Measurements from ENCODE around the gene PRSS21.

Gene PRSS21

GRCh38 chr16:2827374-2827791, 10.3 kb downstream of the PRSS21 start:
- TF ChIP-seq FOXM1 (IDR thresholded peaks at IDR 0.05; ENCODE audit: borderline replicate concordance, low read depth): no peak
- TF ChIP-seq, protein P1, sequence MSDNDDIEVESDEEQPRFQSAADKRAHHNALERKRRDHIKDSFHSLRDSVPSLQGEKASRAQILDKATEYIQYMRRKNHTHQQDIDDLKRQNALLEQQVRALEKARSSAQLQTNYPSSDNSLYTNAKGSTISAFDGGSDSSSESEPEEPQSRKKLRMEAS (IDR thresholded peaks at IDR 0.05): no peak
- TF ChIP-seq NFIC (IDR thresholded peaks at IDR 0.05): no peak
- no peak for TF ChIP-seq ZBTB7A (IDR thresholded peaks at IDR 0.05; ENCODE audit: low read depth)
- TF ChIP-seq CEBPB (IDR thresholded peaks at IDR 0.05): no peak
- TF ChIP-seq, protein P2, sequence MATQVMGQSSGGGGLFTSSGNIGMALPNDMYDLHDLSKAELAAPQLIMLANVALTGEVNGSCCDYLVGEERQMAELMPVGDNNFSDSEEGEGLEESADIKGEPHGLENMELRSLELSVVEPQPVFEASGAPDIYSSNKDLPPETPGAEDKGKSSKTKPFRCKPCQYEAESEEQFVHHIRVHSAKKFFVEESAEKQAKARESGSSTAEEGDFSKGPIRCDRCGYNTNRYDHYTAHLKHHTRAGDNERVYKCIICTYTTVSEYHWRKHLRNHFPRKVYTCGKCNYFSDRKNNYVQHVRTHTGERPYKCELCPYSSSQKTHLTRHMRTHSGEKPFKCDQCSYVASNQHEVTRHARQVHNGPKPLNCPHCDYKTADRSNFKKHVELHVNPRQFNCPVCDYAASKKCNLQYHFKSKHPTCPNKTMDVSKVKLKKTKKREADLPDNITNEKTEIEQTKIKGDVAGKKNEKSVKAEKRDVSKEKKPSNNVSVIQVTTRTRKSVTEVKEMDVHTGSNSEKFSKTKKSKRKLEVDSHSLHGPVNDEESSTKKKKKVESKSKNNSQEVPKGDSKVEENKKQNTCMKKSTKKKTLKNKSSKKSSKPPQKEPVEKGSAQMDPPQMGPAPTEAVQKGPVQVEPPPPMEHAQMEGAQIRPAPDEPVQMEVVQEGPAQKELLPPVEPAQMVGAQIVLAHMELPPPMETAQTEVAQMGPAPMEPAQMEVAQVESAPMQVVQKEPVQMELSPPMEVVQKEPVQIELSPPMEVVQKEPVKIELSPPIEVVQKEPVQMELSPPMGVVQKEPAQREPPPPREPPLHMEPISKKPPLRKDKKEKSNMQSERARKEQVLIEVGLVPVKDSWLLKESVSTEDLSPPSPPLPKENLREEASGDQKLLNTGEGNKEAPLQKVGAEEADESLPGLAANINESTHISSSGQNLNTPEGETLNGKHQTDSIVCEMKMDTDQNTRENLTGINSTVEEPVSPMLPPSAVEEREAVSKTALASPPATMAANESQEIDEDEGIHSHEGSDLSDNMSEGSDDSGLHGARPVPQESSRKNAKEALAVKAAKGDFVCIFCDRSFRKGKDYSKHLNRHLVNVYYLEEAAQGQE (IDR thresholded peaks at IDR 0.05; ENCODE audit: low read depth): no peak
- no peak for TF ChIP-seq EP300 (IDR thresholded peaks at IDR 0.05; ENCODE audit: borderline replicate concordance)
- no peak for TF ChIP-seq TCF12 (IDR thresholded peaks at IDR 0.05; ENCODE audit: low read depth)
- no peak for TF ChIP-seq RAD21 (IDR thresholded peaks at IDR 0.05; ENCODE audit: low read depth)
- TF ChIP-seq CREB1 (IDR thresholded peaks at IDR 0.05; ENCODE audit: low read depth): no peak
- no peak for TF ChIP-seq EGR1 (IDR thresholded peaks at IDR 0.05)
- TF ChIP-seq USF1 (IDR thresholded peaks at IDR 0.05): no peak

- no peak for TF ChIP-seq EP300 (IDR thresholded peaks at IDR 0.05; ENCODE audit: borderline replicate concordance)
- no peak for TF ChIP-seq CREB1 (IDR thresholded peaks at IDR 0.05; ENCODE audit: low read depth)
- TF ChIP-seq YY1 (IDR thresholded peaks at IDR 0.05; ENCODE audit: low read depth): no peak
- TF ChIP-seq TAF1 (IDR thresholded peaks at IDR 0.05; ENCODE audit: low read depth): no peak
- TF ChIP-seq, protein P2 (IDR thresholded peaks at IDR 0.05; ENCODE audit: low read depth): peak; percentile 86
- TF ChIP-seq USF1 (IDR thresholded peaks at IDR 0.05): no peak
- no peak for TF ChIP-seq NFIC (IDR thresholded peaks at IDR 0.05)
Measured at GRCh38 chr16:2827831-2828520, 10.9 kb downstream of the PRSS21 start.

DNA sequence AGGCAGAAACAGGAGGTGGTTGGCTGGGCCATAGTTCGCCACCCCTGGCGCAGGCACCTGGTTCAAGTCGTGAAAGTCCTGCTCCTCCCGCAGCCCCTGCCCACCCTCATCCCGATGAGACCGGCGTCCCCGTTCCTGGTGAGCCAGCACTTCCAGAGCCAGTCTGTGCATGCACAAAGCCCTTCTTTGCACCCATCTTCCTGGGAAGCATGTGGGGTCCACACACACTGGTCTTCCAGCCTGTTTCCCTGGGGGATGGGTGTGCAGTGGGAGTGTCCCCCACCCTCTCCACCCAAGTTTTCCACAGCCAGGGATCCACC, 11.4 kb downstream of the PRSS21 start:
- no peak for TF ChIP-seq TAF1 (IDR thresholded peaks at IDR 0.05; ENCODE audit: low read depth)
- TF ChIP-seq TEAD4 (IDR thresholded peaks at IDR 0.05): no peak
- no peak for TF ChIP-seq NFIC (IDR thresholded peaks at IDR 0.05)
- TF ChIP-seq CEBPB (IDR thresholded peaks at IDR 0.05): no peak
- no peak for TF ChIP-seq FOXM1 (IDR thresholded peaks at IDR 0.05; ENCODE audit: borderline replicate concordance, low read depth)
- no peak for TF ChIP-seq ZBTB7A (IDR thresholded peaks at IDR 0.05; ENCODE audit: low read depth)
- TF ChIP-seq, protein P1 (IDR thresholded peaks at IDR 0.05): no peak
- no peak for TF ChIP-seq USF1 (IDR thresholded peaks at IDR 0.05)
- no peak for TF ChIP-seq CREB1 (IDR thresholded peaks at IDR 0.05; ENCODE audit: low read depth)
- no peak for TF ChIP-seq YY1 (IDR thresholded peaks at IDR 0.05; ENCODE audit: low read depth)
- TF ChIP-seq EP300 (IDR thresholded peaks at IDR 0.05; ENCODE audit: borderline replicate concordance): no peak
- TF ChIP-seq EGR1 (IDR thresholded peaks at IDR 0.05): no peak
- TF ChIP-seq RAD21 (IDR thresholded peaks at IDR 0.05; ENCODE audit: low read depth): no peak
- TF ChIP-seq TCF12 (IDR thresholded peaks at IDR 0.05; ENCODE audit: low read depth): no peak
- TF ChIP-seq, protein P2 (IDR thresholded peaks at IDR 0.05; ENCODE audit: low read depth): no peak

- no peak for TF ChIP-seq FOXM1 (IDR thresholded peaks at IDR 0.05; ENCODE audit: borderline replicate concordance, low read depth)
- no peak for TF ChIP-seq RAD21 (IDR thresholded peaks at IDR 0.05; ENCODE audit: low read depth)
- no peak for TF ChIP-seq EGR1 (IDR thresholded peaks at IDR 0.05)
Measured at GRCh38 chr16:2828876-2829430, 11.9 kb downstream of the PRSS21 start.
